GM23338 (cell line): ENCODE measurements around the gene CEMIP2. TPM values are rescaled to one million over a fixed set of nuclear protein-coding genes. Genes with fewer than 3 reads are reported as not detected.

Experiments
- ATAC-seq: fragments of 200-7000 bp; cut with Tn5 transposase; 3 replicates; pipeline ENCODE4 v1.9.1; 2020
- DNase-seq: peaks from one replicate; pipeline ENCODE4 v3.0.0-alpha.2; 2015; ENCODE audit warnings: low spot score
- H2AFZ ChIP-seq: fragments of 200-600 bp; sonication (generic); 2 replicates; pipeline ENCODE4 v1.8.0; 2016; ENCODE audit warnings: antibody characterized with exemption, mild to moderate bottlenecking, moderate library complexity
- H3F3A ChIP-seq: fragments of 200-600 bp; sonication (generic); replicated peaks from 2 replicates; pipeline ENCODE4 v1.8.0; 2017; ENCODE audit warnings: antibody characterized with exemption, mixed run types, low read depth
- H3K27ac ChIP-seq: fragments of 200-600 bp; sonication (generic); 2 replicates; pipeline ENCODE4 v1.6.1; 2016; ENCODE audit warnings: low read depth
- H3K27me3 ChIP-seq: fragments of 200-600 bp; sonication (generic); 2 replicates; pipeline ENCODE4 v1.8.0; 2016; ENCODE audit warnings: mild to moderate bottlenecking, mixed run types, moderate library complexity; ENCODE audit not compliant: insufficient read depth
- H3K36me3 ChIP-seq: fragments of 200-600 bp; sonication (generic); 2 replicates; pipeline ENCODE4 v1.8.0; 2016; ENCODE audit warnings: mild to moderate bottlenecking; ENCODE audit not compliant: insufficient read depth
- H3K4me1 ChIP-seq: fragments of 200-600 bp; sonication (generic); 2 replicates; pipeline ENCODE4 v1.8.0; 2016; ENCODE audit warnings: mild to moderate bottlenecking, moderate library complexity; ENCODE audit not compliant: insufficient read depth
- H3K4me2 ChIP-seq: fragments of 200-600 bp; sonication (generic); 2 replicates; pipeline ENCODE4 v1.7.1; 2017; ENCODE audit warnings: mixed run types
- H3K4me3 ChIP-seq: fragments of 200-600 bp; sonication (generic); 2 replicates; pipeline ENCODE4 v1.6.1; 2016; ENCODE audit warnings: mixed run types
- H3K79me2 ChIP-seq: fragments of 200-600 bp; sonication (generic); replicated peaks from 2 replicates; pipeline ENCODE4 v1.8.0; 2017; ENCODE audit warnings: mild to moderate bottlenecking; ENCODE audit not compliant: insufficient read depth
- H3K9me2 ChIP-seq: fragments of 200-600 bp; sonication (generic); 2 replicates; pipeline ENCODE4 v1.8.0; 2017; ENCODE audit not compliant: insufficient read depth
- H4K20me1 ChIP-seq: fragments of 200-600 bp; sonication (generic); replicated peaks from 2 replicates; pipeline ENCODE4 v1.8.0; 2017; ENCODE audit warnings: mild to moderate bottlenecking; ENCODE audit not compliant: insufficient read depth
- H3K27ac Mint-ChIP-seq: 2 replicates; pipeline ENCODE4 v1.8.0; 2020; ENCODE audit warnings: inconsistent platforms, mild to moderate bottlenecking, moderate library complexity, mixed read lengths
- H3K27me3 Mint-ChIP-seq: 3 replicates; pipeline ENCODE4 v1.8.0; 2022; ENCODE audit warnings: low read depth, mild to moderate bottlenecking, moderate library complexity, mixed read lengths, inconsistent platforms; ENCODE audit not compliant: insufficient read depth, poor library complexity
- H3K36me3 Mint-ChIP-seq: 3 replicates; pipeline ENCODE4 v1.8.0; 2021; ENCODE audit warnings: low read depth, mild to moderate bottlenecking, inconsistent platforms, moderate library complexity, mixed read lengths
- H3K4me1 Mint-ChIP-seq: 3 replicates; pipeline ENCODE4 v1.8.0; 2020; ENCODE audit warnings: mild to moderate bottlenecking, inconsistent platforms, mixed read lengths
- H3K4me3 Mint-ChIP-seq: 3 replicates; pipeline ENCODE4 v1.8.0; 2021; ENCODE audit warnings: moderate library complexity, mild to moderate bottlenecking, inconsistent platforms, mixed read lengths
- H3K9me3 Mint-ChIP-seq: 3 replicates; pipeline ENCODE4 v1.8.0; 2020; ENCODE audit warnings: moderate library complexity, mild to moderate bottlenecking, inconsistent platforms, mixed read lengths
- CREB1 ChIP-seq: fragments of 250-450 bp; sonication (Bioruptor Pico); IDR thresholded peaks from 2 replicates; pipeline ENCODE4 v1.5.0; 2020; ENCODE audit warnings: low read depth, mild to moderate bottlenecking, moderate library complexity
- NANOG ChIP-seq: IDR thresholded peaks from 2 replicates; pipeline ENCODE4 v1.6.1; 2016; ENCODE audit warnings: antibody characterized with exemption, borderline replicate concordance
- ZNF331 ChIP-seq: fragments of 250-450 bp; sonication (Bioruptor Pico); IDR thresholded peaks from 2 replicates; pipeline ENCODE4 v1.5.0; 2020; ENCODE audit warnings: low read depth, mild to moderate bottlenecking, moderate library complexity
- polyA plus RNA-seq: library from polyadenylated mRNA; unstranded; fragments of >200 nt; fragmentation: Nextera tagmentation; extraction: Ambion mirVana; gene quantifications from 2 replicates; pipeline ENCODE4 v1.2.1, GENCODE V29; 2016
- total RNA-seq: library from RNA; depleted of rRNA; stranded (reverse); fragments of >200 nt; shearing (Covaris generic); gene quantifications from 2 replicates; pipeline ENCODE4 v1.2.3, GENCODE V29; 2014
- TF ChIP-seq, protein P1 (sequence below): fragments of 250-450 bp; sonication (Bioruptor Pico); IDR thresholded peaks from 2 replicates; pipeline ENCODE4 v1.5.0; 2020; ENCODE audit warnings: mild to moderate bottlenecking, moderate library complexity
- TF ChIP-seq, protein P2 (sequence below), 2 experiments: fragments of 200-600 bp in 1 of 2; sonication (generic) in 1 of 2; conservative IDR thresholded peaks; 2 replicates each; pipeline versions ENCODE4 v1.5.1 to v1.6.1; 2016 to 2017; ENCODE audit warnings: antibody characterized with exemption in 2 of 2, low read depth in 2 of 2, mild to moderate bottlenecking in 2 of 2, moderate library complexity in 1 of 2

Gene CEMIP2
- total and polyA plus RNA-seq, 2 experiments from 2014 or later, result 23.0 to 76.7 TPM

DNA sequence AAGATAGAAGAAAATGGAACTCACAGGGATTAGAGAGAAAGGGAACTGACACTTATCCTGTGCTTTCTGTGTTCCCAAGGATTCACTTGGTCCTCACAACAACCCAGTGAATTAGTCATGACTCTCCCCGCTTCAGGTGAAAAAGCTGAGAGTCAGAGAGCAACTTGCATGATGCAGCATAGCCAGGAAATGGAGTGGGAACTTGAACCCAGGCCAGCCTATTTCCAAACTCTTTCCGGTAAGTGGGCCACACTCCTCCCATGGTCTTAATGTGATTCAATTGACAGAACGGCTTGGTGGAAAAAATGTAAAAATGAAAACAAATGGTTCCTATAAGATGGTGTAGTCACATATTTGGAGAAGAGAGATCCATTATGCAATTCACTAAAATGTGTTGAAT is 45.9 kb upstream of the CEMIP2 start (continued):
- TF ChIP-seq, protein P1, sequence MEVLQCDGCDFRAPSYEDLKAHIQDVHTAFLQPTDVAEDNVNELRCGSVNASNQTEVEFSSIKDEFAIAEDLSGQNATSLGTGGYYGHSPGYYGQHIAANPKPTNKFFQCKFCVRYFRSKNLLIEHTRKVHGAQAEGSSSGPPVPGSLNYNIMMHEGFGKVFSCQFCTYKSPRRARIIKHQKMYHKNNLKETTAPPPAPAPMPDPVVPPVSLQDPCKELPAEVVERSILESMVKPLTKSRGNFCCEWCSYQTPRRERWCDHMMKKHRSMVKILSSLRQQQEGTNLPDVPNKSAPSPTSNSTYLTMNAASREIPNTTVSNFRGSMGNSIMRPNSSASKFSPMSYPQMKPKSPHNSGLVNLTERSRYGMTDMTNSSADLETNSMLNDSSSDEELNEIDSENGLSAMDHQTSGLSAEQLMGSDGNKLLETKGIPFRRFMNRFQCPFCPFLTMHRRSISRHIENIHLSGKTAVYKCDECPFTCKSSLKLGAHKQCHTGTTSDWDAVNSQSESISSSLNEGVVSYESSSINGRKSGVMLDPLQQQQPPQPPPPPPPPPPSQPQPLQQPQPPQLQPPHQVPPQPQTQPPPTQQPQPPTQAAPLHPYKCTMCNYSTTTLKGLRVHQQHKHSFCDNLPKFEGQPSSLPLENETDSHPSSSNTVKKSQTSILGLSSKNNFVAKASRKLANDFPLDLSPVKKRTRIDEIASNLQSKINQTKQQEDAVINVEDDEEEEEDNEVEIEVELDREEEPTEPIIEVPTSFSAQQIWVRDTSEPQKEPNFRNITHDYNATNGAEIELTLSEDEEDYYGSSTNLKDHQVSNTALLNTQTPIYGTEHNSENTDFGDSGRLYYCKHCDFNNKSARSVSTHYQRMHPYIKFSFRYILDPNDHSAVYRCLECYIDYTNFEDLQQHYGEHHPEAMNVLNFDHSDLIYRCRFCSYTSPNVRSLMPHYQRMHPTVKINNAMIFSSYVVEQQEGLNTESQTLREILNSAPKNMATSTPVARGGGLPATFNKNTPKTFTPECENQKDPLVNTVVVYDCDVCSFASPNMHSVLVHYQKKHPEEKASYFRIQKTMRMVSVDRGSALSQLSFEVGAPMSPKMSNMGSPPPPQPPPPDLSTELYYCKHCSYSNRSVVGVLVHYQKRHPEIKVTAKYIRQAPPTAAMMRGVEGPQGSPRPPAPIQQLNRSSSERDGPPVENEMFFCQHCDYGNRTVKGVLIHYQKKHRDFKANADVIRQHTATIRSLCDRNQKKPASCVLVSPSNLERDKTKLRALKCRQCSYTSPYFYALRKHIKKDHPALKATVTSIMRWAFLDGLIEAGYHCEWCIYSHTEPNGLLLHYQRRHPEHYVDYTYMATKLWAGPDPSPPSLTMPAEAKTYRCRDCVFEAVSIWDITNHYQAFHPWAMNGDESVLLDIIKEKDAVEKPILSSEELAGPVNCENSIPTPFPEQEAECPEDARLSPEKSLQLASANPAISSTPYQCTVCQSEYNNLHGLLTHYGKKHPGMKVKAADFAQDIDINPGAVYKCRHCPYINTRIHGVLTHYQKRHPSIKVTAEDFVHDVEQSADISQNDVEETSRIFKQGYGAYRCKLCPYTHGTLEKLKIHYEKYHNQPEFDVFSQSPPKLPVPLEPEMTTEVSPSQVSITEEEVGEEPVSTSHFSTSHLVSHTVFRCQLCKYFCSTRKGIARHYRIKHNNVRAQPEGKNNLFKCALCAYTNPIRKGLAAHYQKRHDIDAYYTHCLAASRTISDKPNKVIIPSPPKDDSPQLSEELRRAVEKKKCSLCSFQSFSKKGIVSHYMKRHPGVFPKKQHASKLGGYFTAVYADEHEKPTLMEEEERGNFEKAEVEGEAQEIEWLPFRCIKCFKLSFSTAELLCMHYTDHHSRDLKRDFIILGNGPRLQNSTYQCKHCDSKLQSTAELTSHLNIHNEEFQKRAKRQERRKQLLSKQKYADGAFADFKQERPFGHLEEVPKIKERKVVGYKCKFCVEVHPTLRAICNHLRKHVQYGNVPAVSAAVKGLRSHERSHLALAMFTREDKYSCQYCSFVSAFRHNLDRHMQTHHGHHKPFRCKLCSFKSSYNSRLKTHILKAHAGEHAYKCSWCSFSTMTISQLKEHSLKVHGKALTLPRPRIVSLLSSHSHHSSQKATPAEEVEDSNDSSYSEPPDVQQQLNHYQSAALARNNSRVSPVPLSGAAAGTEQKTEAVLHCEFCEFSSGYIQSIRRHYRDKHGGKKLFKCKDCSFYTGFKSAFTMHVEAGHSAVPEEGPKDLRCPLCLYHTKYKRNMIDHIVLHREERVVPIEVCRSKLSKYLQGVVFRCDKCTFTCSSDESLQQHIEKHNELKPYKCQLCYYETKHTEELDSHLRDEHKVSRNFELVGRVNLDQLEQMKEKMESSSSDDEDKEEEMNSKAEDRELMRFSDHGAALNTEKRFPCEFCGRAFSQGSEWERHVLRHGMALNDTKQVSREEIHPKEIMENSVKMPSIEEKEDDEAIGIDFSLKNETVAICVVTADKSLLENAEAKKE (CRISPR knock-in tag), result no peak
- TF ChIP-seq NANOG (no peak), CREB1 (no peak)

DNA sequence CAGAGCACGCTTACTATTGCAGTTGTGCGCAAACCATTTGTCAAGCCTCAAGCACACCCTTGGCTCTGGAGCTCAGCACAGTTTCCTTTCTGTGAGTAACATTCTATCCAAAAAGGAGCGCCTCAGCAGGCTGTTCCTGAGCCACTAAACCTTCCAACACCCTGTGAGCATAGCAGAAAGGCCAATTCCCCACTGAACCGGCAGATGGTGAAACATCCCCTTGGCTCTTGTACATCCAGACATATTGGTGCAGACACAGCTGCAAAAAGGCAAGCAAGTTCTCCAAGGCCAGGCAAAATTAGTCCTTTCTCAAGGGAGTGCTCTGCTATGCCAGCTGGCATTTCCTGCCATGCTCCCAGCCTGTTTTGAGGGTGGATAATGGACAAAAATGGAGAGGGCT is 44.1 kb upstream of the CEMIP2 start:
- ATAC-seq (no peak; the same call in 2 of the 3 replicates), DNase-seq (no peak)
- Histone ChIP-seq H3F3A (no peaks in the 10 kb centered on the region), H3K4me1 (peaks cover 8% of the 10 kb centered on the region; the same call in 1 of the 2 replicates), H3K27me3 (no peaks in the 10 kb centered on the region), H3K79me2 (no peaks in the 10 kb centered on the region), H4K20me1 (no peaks in the 10 kb centered on the region), H3K27ac (no peak overlapping the region), H2AFZ (no peak overlapping the region), H3K4me3 (no peak overlapping the region), H3K9me2 (no peaks in the 10 kb centered on the region), H3K4me2 (no peak overlapping the region), H3K36me3 (no peaks in the 10 kb centered on the region)
- Mint-ChIP-seq H3K27ac (no peak overlapping the region), H3K4me1 (peaks cover 11% of the 10 kb centered on the region), H3K36me3 (no peaks in the 10 kb centered on the region), H3K9me3 (no peaks in the 10 kb centered on the region), H3K4me3 (no peak overlapping the region), H3K27me3 (no peaks in the 10 kb centered on the region)
- TF ChIP-seq, protein P2, sequence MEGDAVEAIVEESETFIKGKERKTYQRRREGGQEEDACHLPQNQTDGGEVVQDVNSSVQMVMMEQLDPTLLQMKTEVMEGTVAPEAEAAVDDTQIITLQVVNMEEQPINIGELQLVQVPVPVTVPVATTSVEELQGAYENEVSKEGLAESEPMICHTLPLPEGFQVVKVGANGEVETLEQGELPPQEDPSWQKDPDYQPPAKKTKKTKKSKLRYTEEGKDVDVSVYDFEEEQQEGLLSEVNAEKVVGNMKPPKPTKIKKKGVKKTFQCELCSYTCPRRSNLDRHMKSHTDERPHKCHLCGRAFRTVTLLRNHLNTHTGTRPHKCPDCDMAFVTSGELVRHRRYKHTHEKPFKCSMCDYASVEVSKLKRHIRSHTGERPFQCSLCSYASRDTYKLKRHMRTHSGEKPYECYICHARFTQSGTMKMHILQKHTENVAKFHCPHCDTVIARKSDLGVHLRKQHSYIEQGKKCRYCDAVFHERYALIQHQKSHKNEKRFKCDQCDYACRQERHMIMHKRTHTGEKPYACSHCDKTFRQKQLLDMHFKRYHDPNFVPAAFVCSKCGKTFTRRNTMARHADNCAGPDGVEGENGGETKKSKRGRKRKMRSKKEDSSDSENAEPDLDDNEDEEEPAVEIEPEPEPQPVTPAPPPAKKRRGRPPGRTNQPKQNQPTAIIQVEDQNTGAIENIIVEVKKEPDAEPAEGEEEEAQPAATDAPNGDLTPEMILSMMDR (conservative IDR thresholded peaks at IDR 0.05; ENCODE audit: low read depth in 2 of 2), result peak in 1 of 2 experiments; percentile 23; a peak in 2 of 4 replicates
- TF ChIP-seq, protein P1 (CRISPR knock-in tag), result no peak
- no peak for TF ChIP-seq ZNF331 (CRISPR knock-in tag)
